Keratinocyte (primary cell): ENCODE measurements around the gene PRDM4.

Experiments used
- EZH2 ChIP-seq: IDR thresholded peaks from one replicate; pipeline ENCODE4 v1.6.1; 2012; ENCODE audit warnings: inconsistent platforms, mild to moderate bottlenecking, low read length, moderate library complexity
- TF ChIP-seq, protein P1 (sequence below), 3 experiments: IDR thresholded peaks in 1 of 3; conservative IDR thresholded peaks in 1 of 3; optimal IDR thresholded peaks in 1 of 3; 2 replicates in 2 of 3; 3 replicates in 1 of 3; pipeline versions ENCODE3 to v1.5.1; 2011; ENCODE audit warnings: low read length in 3 of 3, mild to moderate bottlenecking in 3 of 3, moderate library complexity in 2 of 3, control low read depth in 1 of 3, inconsistent platforms in 1 of 3; ENCODE audit not compliant: insufficient read depth in 2 of 3; ENCODE audit errors: extremely low read depth in 1 of 3

DNA sequence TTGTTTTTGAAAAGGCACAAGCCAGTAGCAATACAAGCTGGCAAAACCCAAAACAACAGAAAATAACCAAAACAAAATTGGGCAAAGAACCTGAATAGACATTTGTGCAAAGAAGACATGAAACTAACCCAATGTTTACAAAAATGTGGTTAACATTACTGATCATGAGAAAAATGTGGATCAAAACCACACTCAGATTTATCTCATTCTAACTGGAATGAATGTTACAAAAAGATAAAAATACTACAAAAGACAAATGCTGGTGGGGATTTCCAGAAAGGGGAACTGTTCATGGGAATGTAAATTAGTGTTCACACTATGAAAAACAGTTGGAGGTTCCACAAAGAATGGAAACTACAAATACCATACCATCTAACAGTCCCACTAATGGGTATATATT is 40.2 kb upstream of the PRDM4 start:
- no peak for TF ChIP-seq EZH2
- TF ChIP-seq, protein P1, sequence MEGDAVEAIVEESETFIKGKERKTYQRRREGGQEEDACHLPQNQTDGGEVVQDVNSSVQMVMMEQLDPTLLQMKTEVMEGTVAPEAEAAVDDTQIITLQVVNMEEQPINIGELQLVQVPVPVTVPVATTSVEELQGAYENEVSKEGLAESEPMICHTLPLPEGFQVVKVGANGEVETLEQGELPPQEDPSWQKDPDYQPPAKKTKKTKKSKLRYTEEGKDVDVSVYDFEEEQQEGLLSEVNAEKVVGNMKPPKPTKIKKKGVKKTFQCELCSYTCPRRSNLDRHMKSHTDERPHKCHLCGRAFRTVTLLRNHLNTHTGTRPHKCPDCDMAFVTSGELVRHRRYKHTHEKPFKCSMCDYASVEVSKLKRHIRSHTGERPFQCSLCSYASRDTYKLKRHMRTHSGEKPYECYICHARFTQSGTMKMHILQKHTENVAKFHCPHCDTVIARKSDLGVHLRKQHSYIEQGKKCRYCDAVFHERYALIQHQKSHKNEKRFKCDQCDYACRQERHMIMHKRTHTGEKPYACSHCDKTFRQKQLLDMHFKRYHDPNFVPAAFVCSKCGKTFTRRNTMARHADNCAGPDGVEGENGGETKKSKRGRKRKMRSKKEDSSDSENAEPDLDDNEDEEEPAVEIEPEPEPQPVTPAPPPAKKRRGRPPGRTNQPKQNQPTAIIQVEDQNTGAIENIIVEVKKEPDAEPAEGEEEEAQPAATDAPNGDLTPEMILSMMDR (optimal IDR thresholded peaks at IDR 0.05 in 1 of 3, IDR thresholded peaks at IDR 0.05 in 1 of 3, conservative IDR thresholded peaks at IDR 0.05 in 1 of 3; ENCODE audit: extremely low read depth in 1 of 3, insufficient read depth in 2 of 3, low read length in 3 of 3) = no peak
